Measurements from ENCODE around the gene PAPSS2.
A peak's percentile ranks its signal among the peaks of the same experiment; 100 is the strongest.

The PAPSS2 gene

DNA sequence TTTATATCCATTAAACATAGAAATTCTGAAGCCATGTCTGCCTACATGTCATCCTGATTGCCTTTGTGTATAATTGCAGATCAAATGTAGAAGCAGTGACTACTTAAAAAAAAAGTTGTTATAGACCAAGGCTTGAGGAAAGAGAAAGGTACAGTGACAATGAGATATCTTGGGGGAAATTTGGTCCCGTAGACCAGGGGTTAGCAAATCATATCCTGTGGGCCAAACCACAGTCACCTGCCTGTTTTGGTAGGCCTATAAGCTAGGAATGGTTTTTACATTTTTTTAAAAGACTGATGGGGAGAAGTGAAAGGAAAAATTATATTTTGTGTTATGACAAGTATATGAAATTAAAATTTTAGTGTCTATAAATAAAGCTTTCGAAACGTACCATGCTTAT is 12.9 kb downstream of the PAPSS2 start:
- no peak for FAIRE-seq

- no peak for FAIRE-seq
These were observed 15.3 kb downstream of the PAPSS2 start for GRCh38 chr10:87674943-87675342.

- FAIRE-seq: no peak
These were observed 16.0 kb downstream of the PAPSS2 start for GRCh38 chr10:87675396-87676376.

DNA sequence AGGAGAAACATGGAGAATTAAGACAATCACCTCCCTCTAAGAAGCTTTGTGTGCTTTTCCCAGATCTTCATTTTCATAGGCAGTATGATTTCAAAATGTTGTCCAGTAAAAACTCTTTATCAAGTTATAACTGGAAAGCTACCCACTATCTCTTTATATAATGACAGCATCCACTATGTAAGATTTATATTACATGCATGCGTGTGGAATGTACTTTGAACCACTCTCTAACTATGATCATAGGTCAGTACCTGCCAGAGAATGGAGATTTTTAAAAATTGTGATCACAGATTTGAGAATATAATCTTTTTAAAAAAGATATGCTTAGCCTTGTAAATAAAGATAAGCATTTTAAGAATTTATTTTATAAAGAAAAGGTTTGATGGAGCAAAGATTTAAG is 17.9 kb downstream of the PAPSS2 start:
- FAIRE-seq: no peak

- no peak for FAIRE-seq
These were observed 18.6 kb downstream of the PAPSS2 start for GRCh38 chr10:87678302-87678701.

GRCh38 chr10:87683356-87683755 is 23.7 kb downstream of the PAPSS2 start:
- peak; percentile 38 for FAIRE-seq

DNA sequence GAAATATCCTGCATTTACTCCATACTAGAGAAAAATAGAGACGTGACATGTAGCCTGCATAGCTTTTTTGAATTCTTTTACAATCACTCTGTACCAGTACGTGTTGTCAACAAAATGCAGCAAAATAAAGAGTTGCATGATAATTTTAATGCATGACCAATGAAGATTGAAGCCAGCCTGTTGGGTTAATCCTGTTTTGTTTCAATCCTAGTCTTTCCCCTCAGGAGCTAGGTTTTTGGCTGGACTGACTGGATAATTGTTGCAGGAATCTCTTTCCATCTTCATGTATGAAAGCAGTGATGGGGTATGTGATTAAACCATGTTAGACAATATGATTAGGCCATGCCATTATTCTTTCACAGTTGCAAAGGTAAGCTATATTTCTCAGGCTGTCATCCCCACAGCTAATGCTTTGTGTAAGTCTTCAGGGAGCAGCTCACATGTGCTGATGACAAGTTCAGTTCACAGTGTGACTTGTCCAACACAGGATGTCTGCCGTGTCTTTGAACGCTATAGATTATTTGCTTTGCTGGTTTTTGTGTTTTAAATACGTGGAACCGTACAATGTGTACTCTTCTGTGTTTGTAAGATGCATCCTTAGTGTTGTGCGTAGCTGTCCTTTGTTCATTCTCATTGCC is 24.4 kb downstream of the PAPSS2 start:
- no peak for FAIRE-seq

GRCh38 chr10:87685832-87686574 is 26.3 kb downstream of the PAPSS2 start:
- FAIRE-seq: no peak

- FAIRE-seq: no peak
These were observed 31.9 kb downstream of the PAPSS2 start for GRCh38 chr10:87691506-87692070.

GRCh38 chr10:87692956-87693484 is 33.3 kb downstream of the PAPSS2 start:
- FAIRE-seq: peak; percentile 5

GRCh38 chr10:87694011-87694794 is 34.5 kb downstream of the PAPSS2 start:
- no peak for FAIRE-seq

DNA sequence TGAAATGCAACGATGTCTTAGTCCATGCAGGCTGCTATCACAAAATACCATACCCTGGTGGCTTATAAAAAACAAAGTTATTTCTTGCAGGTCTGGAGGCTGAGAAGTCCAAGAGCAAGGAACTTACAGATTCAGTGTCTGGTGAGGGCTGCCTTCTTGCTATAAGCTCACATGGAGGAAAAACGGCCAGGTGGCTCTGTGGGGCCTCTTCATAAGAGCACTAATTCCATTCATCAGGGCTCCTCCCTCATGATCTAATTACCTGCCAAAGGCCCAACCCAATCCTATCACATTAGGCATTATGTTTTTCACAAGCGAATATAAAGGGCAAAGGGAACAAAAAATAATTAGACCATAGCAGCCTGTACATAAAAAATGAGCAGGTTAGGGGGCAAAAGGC is 35.4 kb downstream of the PAPSS2 start:
- FAIRE-seq: no peak

DNA sequence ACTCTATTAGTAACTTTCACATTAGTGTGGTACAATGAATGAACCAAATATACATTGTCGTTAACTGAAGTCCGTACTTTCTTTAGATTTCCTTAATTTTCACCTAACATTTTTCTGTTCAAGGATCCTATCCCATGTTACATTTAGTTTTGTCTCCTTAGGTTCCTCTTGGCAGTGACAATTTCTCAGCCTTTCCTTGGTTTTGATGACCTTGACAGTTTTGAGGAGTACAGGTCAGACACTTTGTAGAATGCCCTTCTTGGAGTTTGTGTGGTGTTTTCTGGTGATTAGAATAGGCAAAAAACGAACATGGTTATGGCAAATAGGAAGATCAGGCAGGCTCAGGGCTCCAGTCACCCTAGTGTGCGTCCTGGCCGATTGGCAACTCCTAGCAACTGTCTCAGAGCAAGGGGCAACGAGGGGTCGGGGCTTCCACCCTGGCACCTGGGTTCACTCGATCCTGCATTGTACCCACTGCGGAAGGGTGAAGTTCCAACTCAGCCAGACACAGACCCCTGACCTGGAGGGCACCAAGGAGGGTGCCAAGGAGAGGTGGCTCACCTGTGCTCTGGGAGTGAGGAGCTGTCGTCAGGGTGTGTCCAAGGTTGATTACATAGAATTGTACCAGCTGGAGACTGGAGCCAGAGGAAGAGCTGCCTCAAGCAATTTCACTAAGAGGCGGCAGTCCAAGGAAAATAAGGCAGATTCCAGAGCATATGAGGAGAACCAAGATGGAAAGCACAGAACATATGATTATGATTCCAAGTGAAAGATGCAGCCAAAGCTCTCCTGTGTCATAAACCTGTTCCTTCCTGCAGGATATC is 37.5 kb downstream of the PAPSS2 start:
- FAIRE-seq: no peak

- FAIRE-seq: peak; percentile 76
These were observed 40.5 kb downstream of the PAPSS2 start for GRCh38 chr10:87700031-87700796.

DNA sequence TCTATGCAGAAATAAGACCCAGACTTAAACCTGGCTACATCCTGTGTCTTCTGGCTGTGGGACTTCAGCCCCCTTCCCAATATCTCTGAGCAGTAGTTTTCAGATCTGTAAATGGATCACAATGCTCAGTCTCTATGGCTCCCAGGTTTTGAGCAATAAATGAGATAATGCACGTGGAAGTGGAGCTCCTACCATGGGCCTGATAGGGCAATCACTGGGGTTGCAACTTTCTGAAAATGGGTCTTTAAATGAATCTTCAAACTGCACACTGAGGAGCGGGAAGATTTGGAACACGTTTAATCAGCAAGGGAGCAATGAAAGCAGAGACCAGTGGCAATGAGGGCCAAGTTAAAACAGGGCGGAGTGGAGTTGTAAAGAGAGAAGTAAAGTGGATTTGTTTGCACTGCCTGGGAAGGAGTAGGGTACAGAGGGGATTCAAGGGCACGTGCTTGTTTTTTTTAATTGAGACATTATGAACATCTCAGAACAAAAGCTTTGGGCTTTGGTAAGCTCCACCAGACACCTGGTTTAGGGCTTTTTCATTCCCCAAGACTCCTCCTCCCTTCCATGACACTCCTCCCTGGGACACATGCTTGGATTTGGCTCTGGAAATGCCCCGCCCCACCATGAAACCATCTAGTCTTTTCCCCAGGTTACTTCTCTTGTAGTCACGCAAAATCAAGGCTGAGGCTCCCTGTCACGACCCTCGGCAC is 42.7 kb downstream of the PAPSS2 start:
- FAIRE-seq: no peak

GRCh38 chr10:87702973-87703294 is 43.3 kb downstream of the PAPSS2 start:
- FAIRE-seq: no peak

- no peak for FAIRE-seq
These were observed 44.1 kb downstream of the PAPSS2 start for GRCh38 chr10:87703771-87704170.

- FAIRE-seq: no peak
These were observed 45.7 kb downstream of the PAPSS2 start for GRCh38 chr10:87705339-87705738.

DNA sequence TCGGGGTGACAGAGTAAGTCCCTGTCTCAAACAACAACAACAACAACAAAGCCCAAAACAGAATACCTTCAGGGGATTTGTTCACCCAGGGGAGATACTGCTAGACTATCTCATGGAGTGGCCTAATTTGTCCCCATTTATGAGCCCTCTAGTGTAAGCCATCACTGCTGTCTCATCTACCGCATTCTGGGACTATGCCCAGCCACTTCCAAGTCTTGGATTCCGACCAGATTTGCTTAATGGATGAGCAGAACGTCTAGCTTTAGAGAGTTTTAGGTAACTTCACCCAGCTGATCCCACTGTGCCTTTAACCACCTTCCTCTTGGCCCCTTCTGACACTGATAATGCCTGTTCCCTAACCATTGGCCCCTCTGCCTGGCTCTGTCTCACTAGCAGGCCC is 47.1 kb downstream of the PAPSS2 start:
- no peak for FAIRE-seq

- no peak for FAIRE-seq
These were observed 47.6 kb downstream of the PAPSS2 start for GRCh38 chr10:87707254-87707653.
